ENCODE measurements around the gene MEX3D.
"Not testable (repeated sequence)": the region's sequence is repeated elsewhere in the genome, so short reads cannot be mapped to it uniquely, and the experiment has no call there.

MEX3D gene

DNA sequence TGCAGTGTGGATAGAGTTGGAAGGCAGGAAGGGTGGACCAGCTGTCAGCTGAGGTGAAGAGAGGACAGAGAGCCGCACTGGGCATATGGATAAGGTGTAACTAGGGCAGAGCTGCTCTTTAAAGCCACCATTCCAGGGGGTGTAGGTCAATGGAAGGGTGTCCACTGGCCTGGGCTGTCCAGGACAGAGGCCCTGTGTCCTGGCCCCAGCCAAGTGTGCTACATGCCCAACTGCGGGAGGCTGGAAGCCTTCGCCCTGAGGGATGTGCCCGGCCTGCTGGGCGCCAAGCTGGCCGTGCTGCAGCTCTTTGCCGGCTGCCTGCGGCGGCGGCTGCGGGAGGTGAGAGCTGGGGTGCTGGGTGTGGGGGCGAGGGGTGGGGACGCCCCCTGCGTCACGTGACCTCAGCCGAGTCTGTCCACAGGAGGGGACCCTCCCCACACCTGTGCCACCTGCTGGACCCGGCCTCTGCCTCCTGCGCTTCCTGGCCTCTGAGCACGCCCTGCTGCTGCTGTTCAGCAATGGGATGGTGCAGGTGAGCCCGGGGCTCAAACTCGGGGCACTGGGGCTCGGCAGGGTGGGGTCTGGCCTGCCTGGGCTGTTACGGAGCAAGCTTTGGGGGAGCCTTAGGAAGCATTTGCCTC, 34.5 kb downstream of the MEX3D start:
- no peak for DNase-seq

DNA sequence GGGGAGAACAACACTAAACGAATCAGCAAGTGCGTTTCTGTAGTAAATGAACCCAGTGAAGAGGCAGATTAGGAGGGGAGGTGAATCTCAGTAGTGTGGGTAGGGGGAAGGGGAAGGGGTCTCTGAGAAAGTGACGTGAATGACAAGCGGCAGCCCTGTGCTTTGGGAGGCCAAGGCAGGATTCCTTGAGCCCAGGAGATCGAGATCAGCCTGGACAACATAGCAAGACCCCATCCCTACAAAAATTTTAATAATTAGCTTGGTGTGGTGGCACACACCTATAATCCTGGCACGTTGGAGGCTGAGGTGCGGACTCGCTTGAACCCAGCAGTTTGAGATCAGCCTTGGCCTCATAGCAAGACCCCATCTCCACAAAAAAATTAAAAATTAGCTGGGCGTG, 36.1 kb downstream of the MEX3D start:
- DNase-seq = no peak

DNA sequence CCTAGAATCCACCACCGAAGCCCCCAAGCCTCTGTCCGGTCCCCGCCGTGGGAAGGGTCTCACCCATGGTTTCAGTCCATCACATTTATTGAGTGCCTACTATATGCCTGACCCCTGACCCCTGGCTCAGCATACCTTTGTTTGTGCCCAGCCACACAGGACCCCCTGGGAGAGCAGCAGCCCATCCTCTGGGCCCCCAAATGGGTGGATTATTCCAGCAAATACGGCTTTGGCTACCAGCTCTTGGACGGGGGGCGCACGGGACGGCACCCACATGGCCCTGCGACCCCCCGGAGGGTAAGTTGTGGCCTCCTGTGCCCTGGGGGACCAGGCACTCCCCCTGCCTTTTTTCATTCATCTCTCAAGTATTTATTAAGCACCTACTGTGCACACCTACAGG, 36.5 kb downstream of the MEX3D start:
- no peak for DNase-seq

DNA sequence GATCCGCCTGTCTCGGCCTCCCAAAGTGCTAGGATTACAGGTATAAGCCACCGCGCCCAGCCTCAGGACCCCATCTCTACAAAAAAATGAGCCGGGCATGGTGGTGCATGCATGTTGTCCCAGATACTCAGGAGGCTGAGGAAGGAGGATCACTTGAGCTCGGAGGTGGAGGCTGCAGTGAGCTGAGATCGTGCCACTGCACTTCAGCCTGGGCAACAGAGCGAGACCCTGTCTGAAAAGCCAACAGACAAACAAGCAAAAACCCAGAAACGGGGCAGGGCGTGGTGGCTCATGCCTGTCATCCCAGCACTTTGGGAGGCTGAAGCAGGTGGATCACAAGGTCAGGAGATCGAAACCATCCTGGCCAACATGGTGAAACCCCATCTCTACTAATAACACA, 37.3 kb downstream of the MEX3D start:
- not testable (repeated sequence) for DNase-seq

DNA sequence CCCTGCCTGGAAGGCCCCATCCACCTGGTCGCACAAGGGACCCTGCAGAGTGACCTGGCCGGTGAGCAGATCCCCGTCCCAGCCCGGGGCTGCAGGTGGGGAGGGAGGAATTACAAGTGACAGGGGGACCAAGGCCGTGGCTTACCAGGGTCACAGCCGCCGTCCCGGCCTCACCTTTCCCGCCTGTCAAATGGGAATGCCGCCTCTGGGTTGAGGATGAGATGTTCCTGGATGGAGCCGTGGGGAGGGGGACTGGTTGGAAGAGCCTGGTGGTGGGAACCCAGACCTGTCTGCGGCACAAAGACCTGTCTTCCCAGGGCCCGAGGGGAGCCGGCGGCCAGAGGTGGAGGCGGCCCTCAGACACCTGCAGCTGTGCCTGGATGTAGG, 38.7 kb downstream of the MEX3D start:
- no peak for DNase-seq

DNA sequence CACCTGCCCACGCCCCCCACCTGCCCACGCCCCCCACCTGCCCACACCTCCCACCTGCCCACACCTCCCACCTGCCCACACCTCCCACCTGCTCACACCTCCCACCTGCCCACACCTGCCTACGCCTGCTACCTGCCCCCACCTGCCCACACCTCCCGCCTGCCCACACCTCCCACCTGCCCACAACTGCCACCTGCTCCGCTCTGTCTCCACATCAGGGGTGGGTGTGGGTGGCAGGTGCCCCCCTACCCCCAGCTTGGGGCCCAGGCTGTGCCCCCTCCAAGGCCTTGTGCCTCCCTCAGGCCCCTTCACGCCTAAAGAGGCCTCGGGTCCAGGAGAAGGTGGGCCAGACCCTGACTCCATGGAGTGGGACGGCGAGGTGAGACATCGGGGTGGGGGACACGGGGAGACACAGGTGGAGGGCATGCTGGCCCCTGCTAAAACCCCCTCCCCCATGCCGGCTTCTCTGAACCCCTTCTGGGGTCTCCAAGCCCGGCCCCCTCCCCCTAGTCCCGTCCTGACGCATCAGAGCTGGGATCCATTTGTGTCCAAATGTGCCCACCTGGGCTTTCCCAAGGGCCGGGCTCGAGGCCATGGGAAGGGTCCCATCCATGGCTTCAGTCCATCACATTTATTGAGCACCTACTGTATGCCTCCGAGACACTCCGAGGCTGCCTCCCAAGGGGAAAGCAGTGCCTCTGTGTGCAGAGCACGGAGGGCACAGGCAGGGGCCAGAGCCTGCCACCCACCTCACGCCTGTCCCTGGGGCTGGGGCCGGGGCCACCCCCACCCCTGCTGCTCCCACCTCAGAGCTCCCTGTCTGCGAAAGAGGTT, 39.3 kb downstream of the MEX3D start:
- no peak for DNase-seq

DNA sequence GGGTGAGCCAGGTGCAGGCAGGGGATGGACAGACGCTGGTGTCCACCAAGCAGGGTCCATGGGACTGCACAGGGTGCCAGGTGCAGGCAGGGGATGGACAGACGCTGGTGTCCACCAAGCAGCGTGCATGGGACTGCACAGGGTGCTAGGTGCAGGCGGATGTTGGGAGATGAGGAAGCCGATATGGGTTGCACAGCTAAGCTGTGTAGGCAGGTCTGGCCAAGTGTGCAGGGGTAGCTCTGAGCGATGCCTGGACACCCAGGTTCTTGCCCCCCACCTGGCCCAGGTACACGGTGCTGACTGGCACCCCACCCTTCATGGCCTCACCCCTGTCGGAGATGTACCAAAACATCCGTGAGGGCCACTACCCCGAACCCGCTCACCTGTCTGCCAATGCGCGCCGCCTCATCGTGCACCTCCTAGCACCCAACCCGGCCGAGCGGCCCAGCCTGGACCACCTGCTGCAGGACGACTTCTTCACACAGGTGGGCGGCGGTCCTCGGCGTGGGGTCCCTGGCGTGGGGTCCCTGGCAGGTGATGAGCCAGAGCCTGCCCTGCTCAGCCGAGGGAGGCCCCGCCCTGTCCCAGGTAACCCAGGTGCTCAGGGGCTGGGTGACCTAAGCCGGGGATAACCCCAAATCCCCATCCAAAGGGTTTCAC, 40.3 kb downstream of the MEX3D start:
- DNase-seq = no peak

DNA sequence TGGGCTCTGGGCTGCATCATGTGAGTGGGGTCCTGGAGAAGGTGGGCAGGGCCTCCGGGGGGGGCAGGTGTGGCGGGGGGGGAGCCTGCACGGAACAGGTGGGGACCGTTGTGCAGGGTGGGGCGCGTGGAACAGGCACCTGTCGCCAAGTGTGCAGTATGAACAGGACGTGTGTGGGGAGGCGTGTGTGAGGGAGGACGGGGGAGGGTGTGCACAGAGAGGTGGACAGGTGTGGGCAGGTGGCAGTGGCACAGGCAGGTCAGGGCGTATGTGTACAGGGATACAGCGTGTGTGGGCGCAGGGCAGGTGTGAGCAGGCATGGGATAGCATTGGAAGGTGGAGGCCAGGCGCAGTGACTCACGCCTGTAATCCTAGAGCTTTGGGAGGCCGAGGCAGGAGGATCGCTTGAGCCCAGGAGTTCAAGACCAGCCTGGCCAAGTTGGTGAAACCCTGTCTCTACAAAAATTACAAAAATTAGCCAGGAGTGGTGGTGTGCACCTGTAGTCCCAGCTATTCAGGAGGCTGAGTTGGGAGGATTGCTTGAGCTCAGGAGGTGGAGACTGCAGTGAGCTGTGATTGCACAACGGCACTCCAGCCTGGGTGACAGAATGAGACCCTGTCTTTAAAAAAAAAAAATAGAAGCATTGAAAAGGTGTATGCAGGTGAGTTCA, 41.0 kb downstream of the MEX3D start:
- no peak for DNase-seq

DNA sequence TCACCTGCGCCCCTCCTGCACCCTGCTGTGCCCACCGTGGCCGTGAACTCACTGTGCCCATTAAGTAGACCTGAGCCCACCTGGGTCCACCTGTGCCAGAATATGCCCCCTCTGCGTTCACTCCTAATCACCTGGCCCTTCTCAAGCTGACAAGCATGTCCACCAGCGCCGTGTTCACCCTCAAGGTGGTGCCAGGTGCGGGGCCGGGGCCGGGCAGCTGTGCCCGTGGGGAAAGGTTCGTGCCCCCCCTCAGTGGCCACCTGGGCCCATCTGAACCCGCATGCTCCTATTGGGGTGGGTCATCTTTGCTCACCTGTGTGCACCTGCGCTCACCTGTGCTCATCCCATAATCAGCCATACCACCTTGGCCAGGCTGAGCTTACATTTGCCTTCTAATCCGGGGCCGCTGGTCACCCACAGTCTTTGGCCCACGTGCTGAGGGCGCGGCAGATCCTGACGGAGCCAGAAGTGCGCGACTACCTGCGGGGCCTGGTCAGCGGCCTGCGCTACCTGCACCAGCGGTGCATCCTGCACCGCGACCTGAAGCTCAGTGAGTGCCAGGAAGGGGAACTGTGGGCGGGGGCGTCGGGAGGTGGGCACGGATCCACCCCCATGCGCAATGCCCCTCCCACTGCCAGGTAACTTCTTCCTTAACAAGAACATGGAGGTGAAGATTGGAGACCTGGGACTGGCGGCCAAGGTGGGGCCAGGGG, 41.9 kb downstream of the MEX3D start:
- DNase-seq = no peak

DNA sequence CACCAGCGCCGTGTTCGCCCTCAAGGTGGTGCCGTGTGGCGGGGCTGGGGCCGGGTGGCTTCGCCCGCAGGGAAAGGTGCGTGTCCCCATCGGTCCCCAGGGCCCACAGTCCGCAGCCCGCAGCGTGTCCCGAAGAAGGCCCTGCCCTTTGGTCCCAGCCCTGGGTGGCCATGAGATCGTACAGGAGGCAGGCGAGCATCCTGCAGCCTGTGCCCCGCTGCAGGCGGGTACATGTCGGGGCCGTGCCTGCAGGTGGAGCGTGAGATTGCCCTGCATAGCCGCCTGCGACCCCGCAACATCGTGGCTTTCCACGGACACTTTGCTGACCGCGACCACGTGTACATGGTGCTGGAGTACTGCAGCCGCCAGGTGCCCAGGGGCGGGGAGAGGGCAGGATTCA, 42.8 kb downstream of the MEX3D start:
- DNase-seq = no peak

DNA sequence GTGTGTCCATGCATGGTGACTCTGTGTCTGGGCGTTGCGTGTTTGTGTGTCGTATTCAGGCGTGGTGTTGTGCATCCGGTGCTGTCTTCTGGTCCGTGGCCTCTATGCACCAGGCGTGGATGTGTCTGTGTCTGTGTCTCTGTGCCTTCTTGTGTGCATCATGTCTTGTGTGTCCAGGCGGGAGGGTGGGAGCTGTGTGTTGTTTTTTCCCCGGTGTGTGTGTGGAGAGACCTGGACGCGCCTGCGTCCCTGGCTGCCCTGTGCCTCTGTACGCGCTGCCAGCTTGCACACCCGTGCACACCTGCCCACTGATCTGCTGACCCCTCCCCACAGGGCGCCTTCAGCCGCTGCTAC, 43.2 kb downstream of the MEX3D start:
- no peak for DNase-seq

DNA sequence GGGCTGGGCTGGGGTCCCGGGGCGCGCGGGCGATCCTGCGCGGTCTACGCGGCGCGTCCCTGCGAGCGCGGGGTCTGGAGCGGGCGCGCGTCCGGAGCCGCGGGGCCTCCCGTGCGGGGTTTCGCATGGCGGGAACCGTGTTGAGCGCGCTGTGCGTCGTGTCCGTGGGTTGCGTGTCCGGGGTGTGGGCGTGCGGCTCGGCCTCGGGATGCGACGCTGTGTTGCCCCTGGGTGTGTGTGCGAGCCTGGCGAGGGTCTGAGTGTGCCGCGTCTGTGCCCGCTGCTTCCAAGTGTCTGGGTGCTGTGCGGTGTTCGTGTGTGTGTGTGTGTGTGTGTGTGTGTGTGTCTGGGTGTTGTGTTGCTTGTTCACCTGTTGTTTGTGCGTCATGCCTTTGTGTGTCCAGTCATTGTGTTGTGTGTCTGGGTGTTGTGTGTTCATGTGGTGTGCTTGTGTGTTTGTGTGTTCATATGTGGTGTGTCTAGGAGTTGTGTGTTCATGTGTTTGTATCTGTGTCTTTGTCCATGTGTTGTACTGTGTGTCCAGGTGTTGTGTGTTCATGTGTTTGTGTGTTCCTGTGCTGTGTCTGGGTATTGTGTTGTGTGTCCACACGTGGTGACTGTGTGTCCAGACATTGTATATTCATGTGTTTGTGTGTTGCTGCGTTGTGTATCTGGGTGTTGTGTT, 43.7 kb downstream of the MEX3D start:
- DNase-seq = no peak

DNA sequence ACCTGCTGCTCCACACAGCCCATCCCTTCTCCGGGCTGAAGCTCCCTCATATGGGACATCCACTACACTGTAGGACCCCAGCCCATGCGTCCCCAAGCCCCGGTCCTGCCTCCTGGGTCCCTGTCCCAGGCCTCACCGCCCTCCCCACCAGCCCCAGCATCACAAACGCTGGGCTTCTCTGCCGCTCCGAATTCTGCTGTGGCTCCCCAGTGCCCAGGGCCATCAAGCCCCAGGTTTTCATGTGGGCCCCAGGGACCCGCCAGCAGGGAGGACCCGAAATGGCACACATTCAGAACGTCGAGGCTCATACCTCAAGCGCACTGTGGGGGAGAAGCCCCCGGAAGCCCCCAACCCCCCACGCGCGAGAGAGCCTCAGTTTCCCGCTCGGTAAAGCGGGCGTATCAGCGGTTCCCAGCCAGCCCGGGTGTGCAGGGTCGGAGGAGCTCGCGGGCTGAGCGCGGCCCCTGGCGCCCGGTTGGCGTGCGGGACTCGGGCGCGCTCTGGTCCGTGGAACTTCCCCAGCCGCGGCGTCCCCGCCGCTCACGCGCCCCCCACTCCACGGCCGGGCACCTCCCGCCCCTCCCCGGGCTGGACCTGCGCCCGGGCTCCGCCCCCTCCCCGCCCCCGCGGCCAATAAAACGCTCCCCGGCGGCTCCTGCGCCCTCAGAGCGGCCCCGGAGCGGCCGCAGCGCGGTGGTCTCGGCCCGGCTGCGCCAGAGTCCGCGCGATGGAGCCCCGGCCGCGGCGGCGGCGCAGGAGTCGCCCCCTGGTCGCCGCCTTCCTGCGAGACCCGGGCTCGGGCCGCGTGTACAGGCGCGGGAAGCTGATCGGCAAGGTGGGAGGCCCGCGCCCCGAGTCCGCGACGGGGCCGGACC, 44.5 kb downstream of the MEX3D start, which contains the start of gene PLK5:
Gene PLK5 (plus strand): TSS at position 666 of the 875 bp plus-strand sequence. CDS start 2,920 bp downstream, outside the sequence.
- no peak for DNase-seq

DNA sequence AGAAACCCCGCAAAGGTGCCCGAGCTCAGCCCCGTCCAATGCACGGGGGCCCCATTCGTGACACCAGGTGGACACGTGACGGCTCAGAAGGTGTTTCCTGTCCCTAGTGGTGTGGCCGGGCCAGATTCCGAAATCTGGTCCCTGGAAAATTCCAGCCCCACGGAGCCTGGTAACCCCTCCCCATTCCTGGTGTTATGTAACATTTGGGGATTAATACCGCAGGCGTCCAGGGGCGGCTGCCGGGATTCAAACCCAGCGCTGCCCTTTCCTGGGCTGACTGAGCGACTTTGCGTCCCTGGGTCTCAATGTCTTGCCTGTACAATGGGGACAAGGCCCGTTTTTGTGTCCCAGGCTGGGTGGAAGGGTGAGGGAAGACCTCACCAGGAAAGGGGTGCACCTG, 45.3 kb downstream of the MEX3D start:
- no peak for DNase-seq

DNA sequence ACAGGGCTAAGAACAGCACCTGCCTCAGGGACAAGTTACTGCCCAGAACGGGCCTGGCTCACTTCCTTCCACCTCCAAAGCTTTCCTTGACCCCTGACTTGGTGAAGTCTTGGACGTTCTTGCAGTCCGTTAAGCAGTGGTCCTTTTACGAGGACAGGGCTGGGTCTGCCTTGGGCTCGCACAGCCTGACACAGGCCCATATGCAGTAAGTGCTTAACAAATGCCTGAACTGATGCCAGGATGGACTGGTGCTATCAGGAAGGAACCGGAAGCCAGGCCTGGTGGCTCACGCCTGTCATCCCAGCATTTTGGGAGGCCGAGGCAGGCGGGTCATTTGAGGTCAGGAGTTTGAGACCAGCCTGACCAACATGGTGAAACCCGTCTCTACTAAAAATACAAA, 46.1 kb downstream of the MEX3D start:
- no peak for DNase-seq

DNA sequence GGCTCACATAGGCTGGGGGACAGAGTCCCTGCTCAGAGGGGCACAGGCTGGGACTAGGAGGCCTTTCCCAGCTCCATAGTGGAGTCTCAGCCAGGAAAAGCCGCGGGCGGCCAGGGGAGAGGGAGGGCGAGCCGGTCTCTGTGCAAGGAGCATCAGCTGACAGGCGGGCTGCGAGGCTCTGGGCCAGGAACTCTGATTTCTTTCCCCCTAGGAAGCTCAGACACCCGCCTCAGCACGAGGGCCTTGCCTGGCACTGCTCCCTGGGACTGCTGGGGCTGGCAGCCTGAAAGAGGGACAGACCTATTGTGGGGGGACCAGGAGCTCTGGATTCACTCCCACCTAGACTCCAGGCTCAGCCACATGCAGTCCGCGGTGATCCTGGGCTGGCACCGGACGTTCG, 46.5 kb downstream of the MEX3D start:
- no peak for DNase-seq

DNA sequence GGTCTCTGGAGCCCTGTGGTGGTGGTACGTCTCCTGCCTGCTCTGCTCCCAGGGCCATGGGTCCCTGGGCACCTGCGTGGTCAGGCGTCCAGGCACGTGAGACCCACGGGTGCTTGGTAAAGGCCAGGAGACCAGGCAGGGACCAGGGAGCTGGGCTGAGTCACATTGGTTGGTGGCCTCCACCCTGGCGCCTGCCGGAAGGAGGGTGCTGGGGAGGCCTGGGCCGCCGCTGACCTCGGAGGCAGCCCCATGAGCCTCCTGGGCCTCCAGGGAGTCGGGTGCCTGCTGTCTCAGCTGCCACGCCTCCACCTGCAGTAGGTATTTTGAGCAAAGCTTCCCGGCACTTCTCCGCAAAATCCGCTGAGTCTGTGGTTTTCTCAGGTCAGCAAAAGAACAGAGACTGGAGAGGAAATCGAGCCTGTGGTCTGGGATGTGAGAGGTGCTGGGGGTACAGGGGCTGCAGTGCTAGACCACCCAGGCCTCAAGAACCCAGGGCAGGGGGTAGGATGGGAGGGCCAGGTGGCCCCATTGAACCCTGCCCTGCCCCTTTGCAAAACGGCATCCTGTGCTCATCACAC, 47.8 kb downstream of the MEX3D start:
- DNase-seq = no peak

DNA sequence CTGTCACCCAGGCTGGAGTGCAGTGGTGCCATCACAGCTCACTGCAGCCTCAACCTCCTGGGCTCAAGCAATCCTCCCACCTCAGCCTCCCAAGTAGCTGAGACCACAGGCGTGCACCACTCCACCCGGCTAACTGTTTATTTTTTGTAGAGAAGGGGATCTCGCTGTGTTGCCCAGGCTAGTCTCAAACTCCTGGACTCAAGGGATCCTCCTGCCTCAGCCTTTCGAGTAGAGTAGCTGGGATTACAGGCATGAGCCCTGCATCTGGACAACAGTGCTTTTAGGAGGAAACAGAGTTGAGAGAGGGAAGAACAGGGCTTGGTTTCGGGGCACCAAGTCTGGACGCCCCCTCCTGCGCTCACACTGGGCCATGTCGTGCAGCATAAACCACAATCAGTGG, 48.3 kb downstream of the MEX3D start:
- not testable (repeated sequence) for DNase-seq

DNA sequence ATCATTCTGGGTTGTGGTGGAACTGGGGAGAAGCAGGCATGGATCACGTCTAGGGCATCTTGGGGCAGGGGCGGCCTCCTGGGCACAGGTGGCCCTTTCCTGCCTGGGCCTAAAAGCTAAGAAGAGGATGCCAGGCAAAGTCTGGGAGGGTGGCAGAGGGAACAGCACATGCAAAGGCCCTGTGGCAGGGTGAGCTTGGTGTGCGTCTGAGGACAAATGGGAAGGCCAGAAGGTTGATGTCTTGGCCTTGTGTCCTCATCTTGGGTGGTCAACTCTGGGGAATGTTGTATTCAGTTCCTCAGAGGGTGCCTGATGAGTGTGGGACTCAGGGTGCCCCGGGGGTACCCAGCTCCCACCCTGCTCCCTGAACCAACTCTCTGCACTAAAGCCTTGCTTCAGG, 49.7 kb downstream of the MEX3D start:
- DNase-seq = no peak

DNA sequence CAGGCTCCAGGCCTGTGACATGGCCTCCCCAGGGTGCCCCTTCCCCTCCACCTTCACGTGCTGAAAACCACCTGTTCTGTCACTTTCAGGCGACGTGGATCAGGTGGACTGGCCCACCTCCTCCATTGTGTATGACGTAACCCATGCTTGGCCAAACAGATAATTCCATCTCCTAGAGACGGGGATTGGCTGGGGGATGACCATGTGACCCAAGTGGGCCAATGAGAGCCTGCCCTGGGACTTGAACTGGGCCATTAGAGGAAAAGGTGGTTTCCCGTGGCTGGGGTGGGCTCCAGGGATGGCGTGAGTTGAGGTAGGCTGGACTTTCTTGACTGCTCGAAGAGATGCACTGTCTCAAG, 51.8 kb downstream of the MEX3D start:
- DNase-seq = no peak

Data from NCI-H1092 (cell line).